Measurements from ENCODE around the gene BBX.
A peak's percentile ranks its signal among the peaks of the same experiment; 100 is the strongest.

- 0 out of 2 replicates have a peak, but pooled peaks have one; percentile 9 for TF ChIP-seq GATA3 (IDR thresholded peaks at IDR 0.05; ENCODE audit: low read depth, low read length)
- no peak for TF ChIP-seq GATA2 (IDR thresholded peaks at IDR 0.05; ENCODE audit: low read depth, low read length)
Measured at GRCh38 chr3:107676469-107677309, 153.9 kb downstream of the BBX start.
